Fibroblast of skin of back (primary cell): Measurements from ENCODE around the gene CTNND1.

Source experiments
- DNase-seq: peaks from one replicate; pipeline ENCODE4 v3.0.0-alpha.2; 2013

CTNND1 gene

DNA sequence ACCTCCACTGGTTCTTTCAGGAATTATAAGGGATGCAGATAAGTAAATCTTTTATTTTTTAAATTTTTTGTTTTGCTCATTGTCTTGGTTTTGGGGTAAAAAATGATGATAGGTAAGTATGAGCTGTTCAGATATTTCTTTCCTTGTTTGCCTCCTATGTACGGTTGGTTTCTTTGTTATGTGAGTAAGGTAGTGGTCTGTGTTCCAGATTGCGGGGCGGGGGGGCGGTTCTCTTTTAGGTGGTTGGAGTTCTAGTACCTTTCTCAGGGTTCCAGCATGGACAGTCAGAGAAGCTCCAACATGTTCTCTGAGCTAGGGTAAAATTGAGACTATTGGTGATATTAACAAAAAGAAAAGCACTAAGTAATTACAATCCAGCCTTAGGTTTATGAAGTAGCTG lies 2.4 kb downstream of the CTNND1 start:
- no peak for DNase-seq

DNA sequence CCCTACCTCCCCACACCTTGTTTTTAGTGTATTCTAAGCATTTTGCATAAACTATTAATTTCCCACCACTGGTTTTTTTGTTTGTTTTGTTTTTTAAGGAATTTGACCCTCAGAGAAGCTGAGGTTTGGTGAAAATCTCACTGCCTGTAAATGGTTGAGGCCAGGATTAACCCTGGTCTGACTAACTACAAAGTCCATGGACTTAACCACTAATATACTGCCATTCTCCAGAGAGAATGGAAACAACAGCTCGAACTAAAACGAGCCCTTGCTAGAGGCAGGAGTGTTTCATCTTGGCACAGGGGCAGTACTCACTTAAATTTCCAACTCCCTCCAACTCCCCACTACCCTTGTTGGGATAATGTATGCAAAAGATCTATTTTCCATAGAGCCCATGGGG lies 3.0 kb downstream of the CTNND1 start:
- DNase-seq = no peak

DNA sequence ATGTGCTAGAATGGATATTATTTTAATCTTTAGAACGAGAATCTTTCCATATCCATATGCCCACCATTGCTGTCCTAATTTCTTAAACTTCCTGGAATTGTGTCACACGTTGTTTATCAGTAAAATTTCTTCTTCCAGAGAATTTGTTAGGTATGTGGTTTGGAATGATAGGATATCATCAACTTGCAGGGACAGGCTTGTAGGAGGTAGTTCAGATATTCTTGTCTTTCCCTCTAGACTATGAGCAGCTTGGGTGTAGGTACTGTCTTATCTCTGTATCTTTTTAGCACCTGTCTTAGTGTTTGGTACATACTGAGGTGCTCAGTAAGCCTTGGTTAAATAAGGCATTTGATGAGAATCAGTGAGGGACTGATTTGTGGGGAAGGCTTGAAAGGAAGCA lies 3.4 kb downstream of the CTNND1 start:
- DNase-seq = no peak

DNA sequence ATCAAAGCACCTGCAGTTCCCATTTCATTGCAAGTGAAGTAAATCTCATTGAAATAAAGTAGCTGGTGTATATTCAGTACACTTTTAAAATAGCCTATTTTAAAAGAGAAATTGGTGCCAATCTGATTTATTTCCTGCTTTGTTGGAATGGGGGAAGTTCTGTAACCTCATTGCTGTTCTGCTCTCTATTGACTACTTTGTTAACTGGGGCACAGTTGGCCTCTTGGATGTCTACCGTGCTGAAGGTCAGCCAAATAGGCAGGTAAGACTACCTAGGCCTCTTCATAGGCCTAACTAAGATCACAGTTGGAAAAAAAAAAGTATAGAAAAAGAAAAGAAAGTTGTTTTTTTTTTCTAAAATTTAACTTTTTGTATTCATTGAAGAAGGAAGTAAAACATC lies 9.2 kb downstream of the CTNND1 start:
- no peak for DNase-seq

GRCh38 chr11:57771365-57771764 lies 9.8 kb downstream of the CTNND1 start:
- no peak for DNase-seq

DNA sequence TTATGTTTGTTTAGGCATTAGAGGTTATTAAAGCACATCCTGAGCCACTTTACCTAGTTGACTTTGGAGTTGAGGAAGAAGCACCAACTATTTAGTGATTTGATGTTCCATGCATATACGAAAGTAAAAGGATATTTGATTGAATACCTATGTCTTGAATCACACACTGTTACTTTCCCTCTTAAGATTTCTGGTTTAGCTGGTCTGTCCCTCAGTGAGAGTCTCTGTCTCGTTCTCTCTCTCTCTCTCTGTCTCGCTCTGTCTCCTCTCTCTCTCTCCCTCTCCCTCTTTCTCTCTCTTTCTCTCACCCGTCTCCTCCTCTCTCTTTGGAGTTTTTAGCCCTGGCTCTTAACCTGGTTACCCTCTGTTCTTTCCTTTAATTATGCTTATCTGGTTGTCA lies 11.0 kb downstream of the CTNND1 start:
- peak; percentile 31 for DNase-seq

GRCh38 chr11:57773026-57773598 lies 11.5 kb downstream of the CTNND1 start:
- no peak for DNase-seq

DNA sequence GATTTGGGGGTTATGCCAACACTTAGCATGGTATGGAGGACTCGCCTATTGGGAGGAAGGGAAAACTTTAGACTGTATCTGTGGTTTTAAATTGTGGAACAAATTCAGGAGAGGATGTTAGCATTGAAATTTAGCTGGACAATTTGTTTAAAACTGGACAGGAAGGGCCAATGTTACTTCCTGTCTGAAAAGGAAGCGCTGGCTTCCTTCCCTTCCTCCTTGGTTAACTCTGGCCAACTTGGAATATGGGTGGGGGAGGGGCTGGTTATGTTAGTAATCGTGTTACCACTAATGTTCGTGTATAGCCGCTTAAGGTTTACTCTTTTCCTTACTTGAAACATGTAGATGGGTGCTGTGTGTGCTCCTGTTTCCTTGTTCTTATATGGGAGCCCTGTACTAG lies 13.9 kb downstream of the CTNND1 start:
- DNase-seq = no peak

GRCh38 chr11:57776031-57776521 lies 14.5 kb downstream of the CTNND1 start:
- peak; percentile 79 for DNase-seq

- no peak for DNase-seq
Observed at GRCh38 chr11:57776577-57777210, 15.1 kb downstream of the CTNND1 start.

DNA sequence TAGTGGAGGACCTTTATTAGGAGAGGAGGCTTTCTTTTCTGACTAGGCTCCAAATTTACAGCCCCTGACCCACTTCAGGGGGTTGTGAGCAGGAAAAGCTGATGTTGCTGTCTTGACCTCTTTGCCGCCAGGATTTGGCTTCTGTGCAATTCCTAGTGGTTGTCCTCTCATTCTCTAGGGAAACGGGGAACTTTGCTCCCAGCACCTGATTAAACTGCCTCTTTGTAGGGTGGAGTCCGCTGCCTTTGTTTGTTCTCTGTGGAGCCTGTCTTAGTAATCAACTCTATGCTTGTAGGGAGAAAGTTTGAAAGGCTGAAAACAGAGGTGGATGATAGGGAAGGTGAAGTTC lies 16.3 kb downstream of the CTNND1 start:
- no peak for DNase-seq

DNA sequence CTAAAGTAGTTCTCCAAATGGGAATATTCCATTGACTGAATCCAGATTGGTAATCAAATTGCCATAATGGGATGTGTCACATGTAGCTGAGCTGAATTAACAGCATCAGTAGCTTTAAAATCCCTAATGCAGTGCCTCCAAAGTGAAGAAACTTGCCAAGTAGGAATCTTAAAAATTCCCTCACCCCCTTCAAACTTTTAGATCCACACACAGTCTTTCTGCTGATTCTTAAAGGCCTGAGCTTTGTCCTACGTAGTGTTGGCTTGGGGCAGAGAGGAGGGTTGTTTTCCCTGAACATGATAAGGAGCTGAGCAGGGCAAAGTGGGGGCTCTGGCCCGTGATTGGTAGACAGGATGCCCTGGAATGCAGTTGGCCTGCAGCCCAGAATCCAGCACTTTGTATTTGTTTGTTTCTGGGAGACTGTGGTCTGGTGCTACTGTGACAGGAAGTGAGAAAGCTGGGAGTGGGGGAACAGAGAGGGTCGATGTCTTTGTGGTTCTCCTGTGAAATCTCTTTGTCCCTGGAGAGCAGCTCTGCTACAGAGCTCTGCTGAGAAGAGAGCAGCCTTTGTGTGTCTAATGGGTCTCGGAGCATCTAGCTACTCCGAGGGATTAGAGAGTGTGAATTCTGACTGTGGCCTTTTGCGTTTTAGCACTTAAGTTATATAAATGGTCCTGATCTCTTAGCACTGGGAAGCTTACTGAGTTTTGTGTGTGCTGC lies 16.9 kb downstream of the CTNND1 start:
- DNase-seq = peak; percentile 99

- peak; percentile 46 for DNase-seq
Observed at GRCh38 chr11:57779276-57779675, 17.7 kb downstream of the CTNND1 start.

DNA sequence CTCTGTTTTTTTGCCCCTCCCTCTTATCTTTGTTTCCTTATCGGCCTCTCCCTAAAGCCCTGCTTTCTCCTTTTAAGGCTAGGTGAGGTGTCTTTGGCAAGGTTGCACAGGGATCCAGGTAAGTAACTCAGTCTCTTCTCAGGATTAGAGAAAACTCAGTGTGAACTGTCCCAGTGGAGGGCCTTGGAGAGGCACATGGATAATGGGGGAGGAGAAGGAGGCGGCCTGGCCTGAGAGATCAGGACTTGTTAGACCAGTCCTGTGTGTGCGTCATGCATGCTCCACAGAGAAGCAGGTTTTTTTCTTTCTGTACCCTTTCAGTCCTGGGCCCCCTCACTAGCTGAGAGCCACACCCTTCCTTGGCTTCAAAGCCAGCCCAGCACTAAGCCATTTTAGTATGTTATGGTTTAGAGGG lies 19.9 kb downstream of the CTNND1 start:
- DNase-seq = no peak

DNA sequence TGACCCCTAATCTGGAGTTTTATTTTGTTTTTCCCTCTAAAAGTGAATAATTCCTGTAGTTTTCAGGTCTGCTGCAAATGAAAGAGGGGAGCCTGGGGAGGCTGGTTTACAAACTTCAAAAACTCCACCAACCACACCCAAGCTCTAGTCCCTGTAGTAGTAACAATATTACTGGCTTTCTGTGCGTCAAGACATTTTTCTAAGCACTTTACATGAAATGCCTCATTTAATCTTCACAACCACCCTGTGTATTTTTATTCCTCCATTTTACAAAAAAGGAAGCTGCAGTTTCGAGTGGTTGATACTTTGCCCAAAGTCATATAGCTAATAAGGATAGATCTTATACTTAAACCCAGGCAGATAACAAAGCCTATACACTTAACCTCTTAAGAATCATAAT lies 23.5 kb downstream of the CTNND1 start:
- DNase-seq = no peak

GRCh38 chr11:57786436-57786835 lies 24.8 kb downstream of the CTNND1 start:
- DNase-seq = peak; percentile 65

GRCh38 chr11:57787006-57787604 lies 25.5 kb downstream of the CTNND1 start:
- no peak for DNase-seq

DNA sequence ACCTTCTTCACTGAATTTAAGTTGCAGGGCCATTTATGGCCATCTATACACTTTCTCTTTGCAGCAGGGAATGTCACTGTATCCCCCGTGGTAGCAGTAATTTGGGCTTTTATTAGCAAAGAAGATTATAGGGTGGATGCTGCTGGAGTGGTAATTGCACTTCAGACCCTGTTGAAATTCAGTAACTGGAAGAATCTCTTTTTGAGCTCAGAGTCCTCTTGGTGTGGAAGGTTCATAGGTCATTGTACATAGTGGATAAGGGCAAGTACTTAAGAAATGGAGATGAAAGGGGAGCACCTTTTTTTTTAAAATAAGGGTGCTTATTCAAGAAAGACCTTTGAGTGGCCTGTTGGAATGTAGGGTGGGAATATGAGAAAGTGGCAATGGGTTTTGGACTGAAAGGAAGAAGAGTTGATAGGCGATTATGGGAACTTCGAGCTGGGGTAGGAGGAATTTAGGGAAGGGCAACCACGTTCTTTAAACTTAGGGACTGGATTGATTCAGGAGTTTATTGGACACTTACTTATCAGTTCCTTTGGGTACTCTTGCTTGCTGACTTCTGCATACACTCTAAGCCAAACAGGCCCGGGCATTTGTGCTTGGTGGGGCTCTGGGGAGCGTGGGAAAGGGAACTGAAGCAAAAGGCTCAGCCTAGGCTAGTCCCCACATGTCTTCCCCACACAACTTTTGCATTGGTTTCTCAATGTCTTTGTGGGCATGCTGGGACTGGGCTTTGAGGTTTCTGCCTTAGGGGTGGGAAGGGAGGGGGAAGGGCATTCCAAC lies 26.5 kb downstream of the CTNND1 start:
- DNase-seq = no peak

- DNase-seq = no peak
Observed at GRCh38 chr11:57788703-57789088, 27.1 kb downstream of the CTNND1 start.

DNA sequence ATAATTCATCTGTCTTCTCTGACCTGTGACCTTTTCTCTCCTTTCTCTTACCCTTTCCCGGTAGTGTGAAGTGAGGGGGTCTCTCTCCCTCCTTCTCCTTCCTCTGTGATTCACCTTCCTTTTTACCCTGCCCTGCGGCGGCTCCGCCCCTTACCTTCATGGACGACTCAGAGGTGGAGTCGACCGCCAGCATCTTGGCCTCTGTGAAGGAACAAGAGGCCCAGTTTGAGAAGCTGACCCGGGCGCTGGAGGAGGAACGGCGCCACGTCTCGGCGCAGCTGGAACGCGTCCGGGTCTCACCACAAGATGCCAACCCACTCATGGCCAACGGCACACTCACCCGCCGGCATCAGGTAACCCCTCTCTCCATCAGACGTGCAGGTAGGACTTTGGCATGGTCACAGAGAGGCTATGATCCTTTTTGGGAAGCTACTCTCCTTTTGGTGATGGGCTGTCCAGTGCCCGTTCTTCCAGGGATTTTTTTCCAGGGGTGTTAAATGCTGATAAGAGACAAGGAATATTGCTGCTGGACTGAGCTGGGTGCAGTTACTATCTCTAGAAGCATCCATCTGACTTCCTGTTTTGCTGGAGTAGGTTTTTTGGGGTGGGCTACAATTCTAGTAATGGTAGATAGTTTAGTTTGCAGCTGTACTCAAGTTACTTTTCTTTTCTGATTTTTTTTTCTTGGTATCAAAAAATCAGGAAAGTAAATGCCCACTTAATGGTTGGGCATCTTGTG lies 29.9 kb downstream of the CTNND1 start:
- no peak for DNase-seq

DNA sequence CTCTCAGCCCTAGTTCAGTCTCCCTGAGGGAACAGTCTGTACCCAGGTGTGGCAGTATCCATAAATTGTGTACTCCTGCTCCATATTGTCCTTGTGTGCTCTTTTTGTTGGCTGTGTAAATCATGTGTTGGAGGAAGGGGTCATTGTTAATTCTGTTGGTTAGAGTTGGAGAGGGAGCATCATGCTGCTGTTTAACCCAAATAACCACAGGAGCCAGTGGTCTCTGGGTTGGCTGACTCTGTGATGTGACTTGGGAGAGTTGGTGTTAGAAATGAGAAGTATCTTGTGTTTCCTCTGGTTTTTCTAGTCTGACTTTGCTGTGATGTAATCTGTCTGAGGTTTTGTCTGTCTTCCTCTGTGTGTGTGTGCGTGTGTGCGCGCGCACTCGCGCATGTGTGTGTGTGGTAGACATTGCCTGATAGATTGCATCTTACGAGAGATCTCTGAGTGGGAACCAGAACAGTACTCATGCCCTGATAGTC lies 30.5 kb downstream of the CTNND1 start:
- no peak for DNase-seq

GRCh38 chr11:57792870-57793269 lies 31.3 kb downstream of the CTNND1 start:
- DNase-seq = no peak
